Measurements from ENCODE around the gene KRTAP26-1.

Gene KRTAP26-1

GRCh38 chr21:30271156-30271555 is 49.0 kb downstream of the KRTAP26-1 start:
- no peak for DNase-seq (ENCODE audit: low spot score)

GRCh38 chr21:30269803-30270530 is 50.1 kb downstream of the KRTAP26-1 start:
- DNase-seq (ENCODE audit: low spot score), result no peak

Data from HuH-7 (cell line).